H54 (cell line): ENCODE measurements around the gene COPZ1.

Experiments
- DNase-seq: peaks from one replicate; pipeline ENCODE4 v3.0.0; 2011; ENCODE audit warnings: low spot score, mixed read lengths; ENCODE audit not compliant: insufficient read length
- FAIRE-seq: peaks from 3 replicates; lab custom pipeline; 2011; peaks lifted over from hg19 to GRCh38; lab: Jason Lieb, UNC
- POLR2A ChIP-seq: IDR thresholded peaks from 2 replicates; pipeline ENCODE4 v1.6.1; 2011; ENCODE audit warnings: low read depth, mild to moderate bottlenecking, low read length

Gene COPZ1

GRCh38 chr12:54355104-54355815, 30.3 kb downstream of the COPZ1 start:
- FAIRE-seq = no peak
- no peak for DNase-seq
- TF ChIP-seq POLR2A = no peak

- FAIRE-seq = no peak
- no peak for DNase-seq
- no peak for TF ChIP-seq POLR2A
Measured at GRCh38 chr12:54356228-54356627, 31.3 kb downstream of the COPZ1 start.

GRCh38 chr12:54356951-54357356, 32.0 kb downstream of the COPZ1 start:
- FAIRE-seq (no peak), DNase-seq (no peak)
- no peak for TF ChIP-seq POLR2A

GRCh38 chr12:54357506-54358190, 32.7 kb downstream of the COPZ1 start:
- no peak for TF ChIP-seq POLR2A
- DNase-seq = no peak
- no peak for FAIRE-seq

GRCh38 chr12:54358191-54358944, 33.4 kb downstream of the COPZ1 start:
- no peak for TF ChIP-seq POLR2A
- DNase-seq (no peak), FAIRE-seq (no peak)

- FAIRE-seq (peak; percentile 85), DNase-seq (peak; percentile 88)
- TF ChIP-seq POLR2A = peak; percentile 48
Measured at GRCh38 chr12:54358945-54359761, 34.2 kb downstream of the COPZ1 start.

- no peak for DNase-seq
- FAIRE-seq = no peak
Measured at GRCh38 chr12:54359762-54360351, 34.9 kb downstream of the COPZ1 start.

GRCh38 chr12:54360717-54361456, 36.0 kb downstream of the COPZ1 start:
- no peak for FAIRE-seq
- no peak for TF ChIP-seq POLR2A
- DNase-seq = no peak

More at GRCh38 chr12:54359762-54360351, 34.9 kb downstream of the COPZ1 start:
- no peak for TF ChIP-seq POLR2A

GRCh38 chr12:54363047-54363446, 38.1 kb downstream of the COPZ1 start:
- DNase-seq = no peak
- TF ChIP-seq POLR2A = no peak
- no peak for FAIRE-seq

- FAIRE-seq (no peak), DNase-seq (no peak)
- no peak for TF ChIP-seq POLR2A
Measured at GRCh38 chr12:54363618-54364017, 38.7 kb downstream of the COPZ1 start.

GRCh38 chr12:54364413-54364812, 39.5 kb downstream of the COPZ1 start, which contains the start of gene GPR84:
Gene GPR84 (minus strand): TSS chr12:54364486. CDS start chr12:54363851, 635 bp downstream.
- TF ChIP-seq POLR2A = no peak
- DNase-seq (no peak), FAIRE-seq (no peak)

GRCh38 chr12:54368025-54368708, 43.2 kb downstream of the COPZ1 start:
- no peak for TF ChIP-seq POLR2A
- no peak for DNase-seq
- FAIRE-seq = no peak
